Spleen (tissue), 7 donors: ENCODE results near the gene DNAJC16.

ENCODE experiments used
- CTCF ChIP-seq, 11 experiments: fragments of 200-600 bp in 7 of 11; fragments of 450-650 bp in 4 of 11; sonication (generic) in 4 of 11; IDR thresholded peaks in 8 of 11; conservative IDR thresholded peaks in 3 of 11; 1 replicate in 7 of 11; 2 replicates in 4 of 11; pipeline versions ENCODE4 v1.4.0 to v1.8.0; 2016 to 2021; ENCODE audit warnings: antibody characterized with exemption in 11 of 11, inconsistent platforms in 4 of 11, mild to moderate bottlenecking in 1 of 11
- POLR2A ChIP-seq, 3 donors: fragments of 450-650 bp; IDR thresholded peaks; one replicate each; pipeline ENCODE4 v1.5.1; 2017; ENCODE audit warnings: antibody characterized with exemption in 3 of 3, mild to moderate bottlenecking in 1 of 3
- POLR2AphosphoS5 ChIP-seq, 3 donors: sonication (generic); formaldehyde crosslinking; IDR thresholded peaks; one replicate each; pipeline ENCODE4 v1.5.1; 2017; ENCODE audit warnings: antibody characterized with exemption in 3 of 3
- donor health status: DM: no; HTN: no; CAD: no; lungs with moderate emphysema.
- donor health status: DM: no; HTN: no; CAD: no.
- donor health status: DM: no; HTN: no; CAD: no.

GRCh38 chr1:15509586-15509985 lies 17.1 kb upstream of the DNAJC16 start:
- TF ChIP-seq CTCF (IDR thresholded peaks at IDR 0.05 in 8 of 11, conservative IDR thresholded peaks at IDR 0.05 in 3 of 11) (no peak), POLR2AphosphoS5 (IDR thresholded peaks at IDR 0.05) (no peak), POLR2A (IDR thresholded peaks at IDR 0.05) (no peak)
